HL-60 (cell line): ENCODE results near the gene NRARP.

Experiments used
- CTCF ChIP-seq: IDR thresholded peaks from one replicate; pipeline ENCODE4 v1.5.1; 2011; ENCODE audit warnings: low read length, control low read depth, inconsistent platforms; ENCODE audit not compliant: insufficient read depth
- POLR2AphosphoS5 ChIP-seq: IDR thresholded peaks from 2 replicates; pipeline ENCODE4 v1.6.1; 2012; ENCODE audit warnings: low read depth
- REST ChIP-seq: IDR thresholded peaks from 2 replicates; pipeline ENCODE4 v1.6.1; 2012; ENCODE audit warnings: low read depth; ENCODE audit not compliant: insufficient replicate concordance

GRCh38 chr9:137264067-137264466 lies 38.0 kb downstream of the NRARP start:
- TF ChIP-seq CTCF (no peak), POLR2AphosphoS5 (peak; percentile 18; the same call in 1 of the 2 replicates), REST (no peak)
